Neuronal stem cell (in vitro differentiated cells): Measurements from ENCODE around the gene ITGBL1.

Experiments
- DNase-seq: peaks from one replicate; pipeline ENCODE4 v3.0.0-alpha.2; 2013; ENCODE audit warnings: low spot score
- H2AFZ ChIP-seq: one replicate; pipeline ENCODE4 v1.6.1; 2013; ENCODE audit warnings: mild to moderate bottlenecking, low read length, inconsistent platforms
- H2AK5ac ChIP-seq: 2 replicates; pipeline ENCODE4 v1.6.1; 2013; ENCODE audit warnings: low read depth, mild to moderate bottlenecking, inconsistent platforms, low read length, moderate library complexity, mixed read lengths
- H2BK120ac ChIP-seq: 2 replicates; pipeline ENCODE4 v1.6.1; 2013; ENCODE audit warnings: low read depth, mild to moderate bottlenecking, inconsistent platforms, low read length, moderate library complexity, mixed read lengths
- H2BK12ac ChIP-seq: one replicate; pipeline ENCODE4 v1.6.1; 2013; ENCODE audit warnings: low read length, inconsistent platforms
- H2BK15ac ChIP-seq: 2 replicates; pipeline ENCODE4 v1.6.1; 2013; ENCODE audit warnings: mild to moderate bottlenecking, low read length, inconsistent platforms, mixed read lengths
- H2BK5ac ChIP-seq: one replicate; pipeline ENCODE4 v1.6.1; 2013; ENCODE audit warnings: inconsistent platforms, mild to moderate bottlenecking, low read length, moderate library complexity
- H3K14ac ChIP-seq: one replicate; pipeline ENCODE4 v1.6.1; 2013; ENCODE audit warnings: low read length, inconsistent platforms
- H3K18ac ChIP-seq: 2 replicates; pipeline ENCODE4 v1.6.1; 2013; ENCODE audit warnings: low read length, inconsistent platforms
- H3K23ac ChIP-seq: 2 replicates; pipeline ENCODE4 v1.6.1; 2013; ENCODE audit warnings: low read depth, mild to moderate bottlenecking, mixed read lengths, low read length, inconsistent platforms; ENCODE audit not compliant: poor library complexity
- H3K27ac ChIP-seq: replicated peaks from 3 replicates; pipeline ENCODE4 v1.5.1; 2013; ENCODE audit warnings: low read length, inconsistent platforms
- H3K27me3 ChIP-seq, 3 experiments: 2 replicates each; pipeline ENCODE4 v1.6.1; 2013; ENCODE audit warnings: low read length in 3 of 3, mild to moderate bottlenecking in 2 of 3, inconsistent platforms in 1 of 3, low read depth in 1 of 3, mixed read lengths in 1 of 3, moderate library complexity in 1 of 3; ENCODE audit not compliant: control insufficient read depth in 3 of 3, insufficient read depth in 3 of 3
- H3K36me3 ChIP-seq, 2 donors: replicated peaks in 1 of 2; 2 replicates each; pipeline ENCODE4 v1.6.1; 2013; ENCODE audit warnings: low read length in 2 of 2; ENCODE audit not compliant: control insufficient read depth in 2 of 2, insufficient read depth in 2 of 2
- H3K4ac ChIP-seq: 2 replicates; pipeline ENCODE4 v1.6.1; 2013; ENCODE audit warnings: inconsistent platforms, mild to moderate bottlenecking, low read length, moderate library complexity
- H3K4me1 ChIP-seq, 2 donors: 1 replicate in 1 of 2; 2 replicates in 1 of 2; pipeline ENCODE4 v1.6.1; 2013; ENCODE audit warnings: low read length in 2 of 2, low read depth in 1 of 2; ENCODE audit not compliant: control insufficient read depth in 2 of 2, insufficient read depth in 1 of 2
- H3K4me2 ChIP-seq: one replicate; pipeline ENCODE4 v1.6.1; 2013; ENCODE audit warnings: mild to moderate bottlenecking, low read length, inconsistent platforms; ENCODE audit not compliant: insufficient read depth, poor library complexity, severe bottlenecking
- H3K4me3 ChIP-seq, 2 donors: 2 replicates each; pipeline ENCODE4 v1.5.1; 2013; ENCODE audit warnings: low read length in 2 of 2, mild to moderate bottlenecking in 2 of 2, inconsistent platforms in 1 of 2, moderate library complexity in 1 of 2
- H3K79me1 ChIP-seq: one replicate; pipeline ENCODE4 v1.6.1; 2013; ENCODE audit warnings: low read depth, mild to moderate bottlenecking, inconsistent platforms, low read length, moderate library complexity
- H3K9ac ChIP-seq: one replicate; pipeline ENCODE4 v1.6.1; 2013; ENCODE audit warnings: mild to moderate bottlenecking, low read depth, low read length, inconsistent platforms; ENCODE audit not compliant: poor library complexity
- H3K9me3 ChIP-seq, 2 donors: replicated peaks in 1 of 2; 2 replicates each; pipeline versions ENCODE3 to v1.6.1; 2013; ENCODE audit warnings: low read length in 2 of 2, mild to moderate bottlenecking in 2 of 2, inconsistent platforms in 1 of 2, low read depth in 1 of 2, mixed read lengths in 1 of 2, moderate library complexity in 1 of 2; ENCODE audit not compliant: control insufficient read depth in 2 of 2, insufficient read depth in 1 of 2
- H4K8ac ChIP-seq: one replicate; pipeline ENCODE4 v1.6.1; 2013; ENCODE audit warnings: low read depth, mild to moderate bottlenecking, inconsistent platforms, low read length, moderate library complexity
- H4K91ac ChIP-seq: one replicate; pipeline ENCODE4 v1.6.1; 2013; ENCODE audit warnings: low read length, low read depth, mild to moderate bottlenecking, inconsistent platforms; ENCODE audit not compliant: poor library complexity
- WGBS, 2 donors: extraction: QIAGEN DNeasy Blood & Tissue Kit; methylation state at CpG; one replicate each; pipeline ENCODE4 v1.1.7; 2013; ENCODE audit warnings: missing lambda C conversion rate in 2 of 2, mixed read lengths in 1 of 2; ENCODE audit not compliant: insufficient read length in 2 of 2, insufficient replicate concordance in 1 of 2; ENCODE audit errors: extremely low coverage in 2 of 2; 5-methylcytosine and 5-hydroxymethylcytosine counted together

The ITGBL1 gene

GRCh38 chr13:101455863-101456262, 3.4 kb downstream of the ITGBL1 start:
- Histone ChIP-seq H3K23ac (no peak overlapping the region), H3K4me1 (no peaks in the 10 kb centered on the region), H3K36me3 (no peaks in the 10 kb centered on the region), H3K4me3 (no peak overlapping the region), H2BK15ac (no peak overlapping the region), H3K4me2 (no peak overlapping the region), H3K9me3 (no peaks in the 10 kb centered on the region), H2BK5ac (no peak overlapping the region), H3K79me1 (no peaks in the 10 kb centered on the region), H2BK120ac (no peak overlapping the region), H2AFZ (no peak overlapping the region), H3K14ac (no peak overlapping the region), H2BK12ac (no peak overlapping the region), H3K27me3 (no peaks in the 10 kb centered on the region), H3K27ac (no peak overlapping the region), H4K8ac (no peak overlapping the region), H4K91ac (no peak overlapping the region), H3K4ac (no peak overlapping the region), H3K9ac (no peak overlapping the region), H3K18ac (no peak overlapping the region), H2AK5ac (no peak overlapping the region)
- WGBS, 2 donors: no CpG with 5 or more reads among the region's 3 CpGs
- no peak for DNase-seq

GRCh38 chr13:101457176-101457575, 4.7 kb downstream of the ITGBL1 start:
- no peak overlapping the region for H3K9ac ChIP-seq
- no peak overlapping the region for H3K4me3 ChIP-seq
- H4K91ac ChIP-seq: no peak overlapping the region
- H2BK12ac ChIP-seq: no peak overlapping the region
- no peak overlapping the region for H2BK120ac ChIP-seq
- H2BK5ac ChIP-seq: no peak overlapping the region
- H3K4me2 ChIP-seq: no peak overlapping the region
- no peaks in the 10 kb centered on the region for H3K9me3 ChIP-seq
- no peaks in the 10 kb centered on the region for H3K4me1 ChIP-seq
- no peak overlapping the region for H2AK5ac ChIP-seq
- no peaks in the 10 kb centered on the region for H3K27me3 ChIP-seq
- no CpG with 5 or more reads among the region's 2 CpGs for WGBS, 2 donors
- H2AFZ ChIP-seq: no peak overlapping the region
- H2BK15ac ChIP-seq: no peak overlapping the region
- H3K14ac ChIP-seq: no peak overlapping the region
- no peak overlapping the region for H3K23ac ChIP-seq
- H3K27ac ChIP-seq: no peak overlapping the region
- no peak overlapping the region for H4K8ac ChIP-seq
- no peak for DNase-seq
- H3K36me3 ChIP-seq: no peaks in the 10 kb centered on the region
- no peak overlapping the region for H3K18ac ChIP-seq
- no peak overlapping the region for H3K4ac ChIP-seq
- no peaks in the 10 kb centered on the region for H3K79me1 ChIP-seq

- H2BK15ac ChIP-seq: no peak overlapping the region
- no peaks in the 10 kb centered on the region for H3K27me3 ChIP-seq
- no peak overlapping the region for H2AK5ac ChIP-seq
- H3K23ac ChIP-seq: no peak overlapping the region
- H3K9ac ChIP-seq: no peak overlapping the region
- no peaks in the 10 kb centered on the region for H3K79me1 ChIP-seq
- H3K4me1 ChIP-seq: peaks cover 0 to 3% of the 10 kb centered on the region in 2 donors
- H3K4ac ChIP-seq: no peak overlapping the region
- no peak overlapping the region for H4K8ac ChIP-seq
- H2BK120ac ChIP-seq: no peak overlapping the region
- H3K27ac ChIP-seq: no peak overlapping the region
- no peak overlapping the region for H3K14ac ChIP-seq
- WGBS, 2 donors: no CpG with 5 or more reads among the region's 3 CpGs
- H4K91ac ChIP-seq: no peak overlapping the region
- H2AFZ ChIP-seq: no peak overlapping the region
- H3K18ac ChIP-seq: no peak overlapping the region
- no peaks in the 10 kb centered on the region for H3K36me3 ChIP-seq
- no peaks in the 10 kb centered on the region for H3K9me3 ChIP-seq
- H2BK5ac ChIP-seq: no peak overlapping the region
- H3K4me3 ChIP-seq: no peak overlapping the region
- H3K4me2 ChIP-seq: no peak overlapping the region
- no peak for DNase-seq
- H2BK12ac ChIP-seq: no peak overlapping the region
Measured at GRCh38 chr13:101465877-101466276, 13.4 kb downstream of the ITGBL1 start.

- Histone ChIP-seq H3K4ac (no peak overlapping the region), H3K27me3 (no peaks in the 10 kb centered on the region), H3K9me3 (no peaks in the 10 kb centered on the region), H3K14ac (no peak overlapping the region), H2BK5ac (no peak overlapping the region), H2BK120ac (no peak overlapping the region), H2BK15ac (no peak overlapping the region), H4K8ac (no peak overlapping the region), H3K27ac (no peak overlapping the region), H2BK12ac (no peak overlapping the region), H3K79me1 (no peaks in the 10 kb centered on the region), H3K23ac (no peak overlapping the region), H3K4me3 (no peak overlapping the region), H2AFZ (no peak overlapping the region), H3K18ac (no peak overlapping the region), H3K4me2 (no peak overlapping the region), H2AK5ac (no peak overlapping the region), H3K9ac (no peak overlapping the region), H3K4me1 (peaks cover 0 to 3% of the 10 kb centered on the region in 2 donors), H4K91ac (no peak overlapping the region), H3K36me3 (no peaks in the 10 kb centered on the region)
- DNase-seq: no peak
- WGBS, 2 donors: no CpG with 5 or more reads among the region's 4 CpGs
Measured at GRCh38 chr13:101467415-101467814, 14.9 kb downstream of the ITGBL1 start.
